HG03175 (cell line): ENCODE data around the gene FLOT2.
"Not testable (repeated sequence)": the region's sequence is repeated elsewhere in the genome, so short reads cannot be mapped to it uniquely, and the experiment has no call there.

ENCODE experiments used
- ATAC-seq: cut with Tn5 transposase; IDR thresholded peaks from one replicate; pipeline ENCODE4 v1.9.1; 2021; ENCODE audit warnings: mild to moderate bottlenecking, moderate library complexity; ENCODE audit not compliant: unreplicated experiment

Gene FLOT2

GRCh38 chr17:28853295-28853694 lies 44.2 kb downstream of the FLOT2 start:
- no peak for ATAC-seq

- ATAC-seq, result no peak
These were observed 48.3 kb downstream of the FLOT2 start for GRCh38 chr17:28849281-28849680.

GRCh38 chr17:28848667-28849066 lies 48.9 kb downstream of the FLOT2 start:
- not testable (repeated sequence) for ATAC-seq

- not testable (repeated sequence) for ATAC-seq
These were observed 50.8 kb downstream of the FLOT2 start for GRCh38 chr17:28846699-28847098.

- no peak for ATAC-seq
These were observed 51.3 kb downstream of the FLOT2 start for GRCh38 chr17:28846231-28846630.

- ATAC-seq, result no peak
These were observed 53.8 kb downstream of the FLOT2 start for GRCh38 chr17:28843816-28844148.

- peak; percentile 91 for ATAC-seq
These were observed 55.1 kb downstream of the FLOT2 start, which contains the start of gene FAM222B for GRCh38 chr17:28842282-28843012. Gene FAM222B, minus strand, starts transcription at chr17:28842790. Its CDS starts 76,123 bp downstream, at chr17:28766667.

GRCh38 chr17:28841901-28842281 lies 55.6 kb downstream of the FLOT2 start:
- ATAC-seq, result no peak

GRCh38 chr17:28839221-28839620 lies 58.3 kb downstream of the FLOT2 start:
- no peak for ATAC-seq

GRCh38 chr17:28836541-28836940 lies 61.0 kb downstream of the FLOT2 start:
- ATAC-seq, result not testable (repeated sequence)

- no peak for ATAC-seq
These were observed 63.1 kb downstream of the FLOT2 start for GRCh38 chr17:28834420-28834819.
